OCI-LY1 (cell line): ENCODE measurements around the gene METTL18.

ENCODE experiments used
- H2AFZ ChIP-seq: fragments of 200-600 bp; sonication (generic), shearing (Covaris generic); 2 replicates; pipeline ENCODE4 v1.6.0; 2014; ENCODE audit warnings: antibody characterized with exemption, mild to moderate bottlenecking, low read length
- H3F3A ChIP-seq: fragments of 200-600 bp; sonication (generic), shearing (Covaris generic); 2 replicates; pipeline ENCODE4 v1.6.0; 2014; ENCODE audit warnings: mild to moderate bottlenecking, antibody characterized with exemption, low read length, moderate library complexity; ENCODE audit not compliant: insufficient read depth
- H3K27ac ChIP-seq: fragments of 200-600 bp; sonication (generic); 2 replicates; pipeline ENCODE4 v1.5.1; 2014; ENCODE audit warnings: low read length, mixed run types, mild to moderate bottlenecking, low read depth; ENCODE audit not compliant: poor library complexity, severe bottlenecking
- H3K27me3 ChIP-seq: fragments of 200-600 bp; sonication (generic); 2 replicates; pipeline ENCODE4 v1.6.0; 2014; ENCODE audit warnings: antibody characterized with exemption, mild to moderate bottlenecking, low read length, moderate library complexity; ENCODE audit not compliant: insufficient read depth
- H3K36me3 ChIP-seq: fragments of 200-600 bp; sonication (generic); 2 replicates; pipeline ENCODE4 v1.6.1; 2014; ENCODE audit warnings: mild to moderate bottlenecking, antibody characterized with exemption, low read length, moderate library complexity, mixed read lengths; ENCODE audit not compliant: insufficient read depth
- H3K4me1 ChIP-seq: fragments of 200-600 bp; sonication (generic); 2 replicates; pipeline ENCODE4 v1.5.1; 2014; ENCODE audit warnings: mild to moderate bottlenecking, low read length, moderate library complexity; ENCODE audit not compliant: insufficient read depth, severe bottlenecking
- H3K4me2 ChIP-seq: fragments of 200-600 bp; sonication (generic), shearing (Covaris generic); 2 replicates; pipeline ENCODE4 v1.6.1; 2014; ENCODE audit warnings: low read length
- H3K4me3 ChIP-seq: fragments of 200-600 bp; sonication (generic); 2 replicates; pipeline ENCODE4 v1.5.1; 2014; ENCODE audit warnings: low read length, low read depth, mild to moderate bottlenecking, mixed read lengths; ENCODE audit not compliant: poor library complexity, severe bottlenecking
- H3K79me2 ChIP-seq: fragments of 200-600 bp; shearing (Covaris generic); 2 replicates; pipeline ENCODE4 v1.6.1; 2016; ENCODE audit warnings: mixed run types, low read length, mixed read lengths; ENCODE audit not compliant: insufficient read depth
- H3K9ac ChIP-seq: fragments of 200-600 bp; sonication (generic), shearing (Covaris generic); 2 replicates; pipeline ENCODE4 v1.6.1; 2014; ENCODE audit warnings: mild to moderate bottlenecking, low read length, mixed read lengths
- H3K9me2 ChIP-seq: fragments of 200-600 bp; sonication (generic), shearing (Covaris generic); 2 replicates; pipeline ENCODE4 v1.6.1; 2014; ENCODE audit warnings: low read depth, mild to moderate bottlenecking, low read length, mixed read lengths
- H3K9me3 ChIP-seq: fragments of 200-600 bp; shearing (Covaris generic); 2 replicates; pipeline ENCODE4 v1.6.1; 2014; ENCODE audit warnings: low read length, mixed read lengths
- H4K20me1 ChIP-seq: fragments of 200-600 bp; sonication (generic), shearing (Covaris generic); 2 replicates; pipeline ENCODE4 v1.6.0; 2016; ENCODE audit warnings: mild to moderate bottlenecking, low read length; ENCODE audit not compliant: insufficient read depth
- EZH2 ChIP-seq: fragments of 200-600 bp; sonication (generic), shearing (Covaris generic); IDR thresholded peaks from 2 replicates; pipeline ENCODE4 v1.8.0; 2017; ENCODE audit warnings: borderline replicate concordance, mixed run types, mild to moderate bottlenecking, antibody characterized with exemption, low read length, moderate library complexity, mixed read lengths
- TF ChIP-seq, protein P1 (sequence below): fragments of 200-600 bp; sonication (generic), shearing (Covaris generic); IDR thresholded peaks from 2 replicates; pipeline ENCODE4 v1.5.1; 2017; ENCODE audit warnings: mild to moderate bottlenecking, antibody characterized with exemption, low read length, moderate library complexity, mixed read lengths

The METTL18 gene

DNA sequence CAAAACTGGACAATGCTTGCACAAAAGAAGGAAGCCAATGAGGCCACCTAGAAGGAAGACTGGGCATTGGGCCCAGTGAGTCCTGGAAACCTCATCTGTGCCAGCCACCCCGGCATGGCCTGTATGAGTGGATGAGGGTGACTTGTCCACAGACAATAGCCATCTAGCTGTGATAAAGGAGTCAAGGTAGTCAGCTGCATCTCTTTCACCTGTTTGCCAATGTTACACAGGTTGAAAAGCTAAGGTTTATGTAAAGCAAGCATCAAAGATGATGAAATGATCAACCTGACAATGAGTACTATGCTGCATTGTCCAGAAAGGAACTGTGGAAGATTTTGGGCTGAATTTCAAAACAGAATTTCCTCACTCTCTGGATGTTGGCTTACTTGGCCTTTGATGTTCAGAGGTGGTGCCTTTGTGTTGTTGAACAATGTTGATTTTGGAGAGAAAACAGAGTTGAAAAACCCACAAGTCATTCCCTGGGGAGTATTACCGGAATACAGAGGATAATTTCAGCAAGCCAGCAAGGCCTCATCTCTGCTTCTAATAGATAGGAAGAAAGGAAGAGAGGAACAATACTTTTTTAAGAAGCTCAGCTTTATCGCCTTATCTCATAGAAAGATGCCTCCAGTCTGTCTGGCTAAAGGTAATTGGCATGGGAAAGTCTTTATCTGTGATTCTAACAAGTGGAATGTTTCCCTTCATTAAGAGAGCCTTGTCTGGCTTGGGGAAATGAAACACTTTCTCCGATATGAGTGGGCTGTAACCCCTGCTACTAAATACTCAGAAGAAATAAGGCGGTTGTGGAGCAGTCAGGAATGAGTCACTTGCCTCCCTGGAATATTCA, 49.5 kb downstream of the METTL18 start:
- no peaks in the 10 kb centered on the region for H4K20me1 ChIP-seq
- H2AFZ ChIP-seq: no peak overlapping the region
- H3K9me2 ChIP-seq: no peaks in the 10 kb centered on the region
- no peak overlapping the region for H3K27ac ChIP-seq
- H3K9ac ChIP-seq: no peak overlapping the region
- no peak overlapping the region for H3K4me2 ChIP-seq
- H3K27me3 ChIP-seq: no peaks in the 10 kb centered on the region
- H3K36me3 ChIP-seq: no peaks in the 10 kb centered on the region
- H3K4me3 ChIP-seq: no peak overlapping the region
- TF ChIP-seq EZH2: no peak
- TF ChIP-seq, protein P1, sequence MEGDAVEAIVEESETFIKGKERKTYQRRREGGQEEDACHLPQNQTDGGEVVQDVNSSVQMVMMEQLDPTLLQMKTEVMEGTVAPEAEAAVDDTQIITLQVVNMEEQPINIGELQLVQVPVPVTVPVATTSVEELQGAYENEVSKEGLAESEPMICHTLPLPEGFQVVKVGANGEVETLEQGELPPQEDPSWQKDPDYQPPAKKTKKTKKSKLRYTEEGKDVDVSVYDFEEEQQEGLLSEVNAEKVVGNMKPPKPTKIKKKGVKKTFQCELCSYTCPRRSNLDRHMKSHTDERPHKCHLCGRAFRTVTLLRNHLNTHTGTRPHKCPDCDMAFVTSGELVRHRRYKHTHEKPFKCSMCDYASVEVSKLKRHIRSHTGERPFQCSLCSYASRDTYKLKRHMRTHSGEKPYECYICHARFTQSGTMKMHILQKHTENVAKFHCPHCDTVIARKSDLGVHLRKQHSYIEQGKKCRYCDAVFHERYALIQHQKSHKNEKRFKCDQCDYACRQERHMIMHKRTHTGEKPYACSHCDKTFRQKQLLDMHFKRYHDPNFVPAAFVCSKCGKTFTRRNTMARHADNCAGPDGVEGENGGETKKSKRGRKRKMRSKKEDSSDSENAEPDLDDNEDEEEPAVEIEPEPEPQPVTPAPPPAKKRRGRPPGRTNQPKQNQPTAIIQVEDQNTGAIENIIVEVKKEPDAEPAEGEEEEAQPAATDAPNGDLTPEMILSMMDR: no peak
- no peaks in the 10 kb centered on the region for H3K79me2 ChIP-seq
- H3K9me3 ChIP-seq: no peaks in the 10 kb centered on the region
- no peaks in the 10 kb centered on the region for H3K4me1 ChIP-seq
- H3F3A ChIP-seq: no peaks in the 10 kb centered on the region
